ENCODE results near the gene ASPSCR1. TPM values are rescaled to one million over a fixed set of nuclear protein-coding genes. Genes with fewer than 3 reads are reported as not detected.

Gene ASPSCR1, protein sequence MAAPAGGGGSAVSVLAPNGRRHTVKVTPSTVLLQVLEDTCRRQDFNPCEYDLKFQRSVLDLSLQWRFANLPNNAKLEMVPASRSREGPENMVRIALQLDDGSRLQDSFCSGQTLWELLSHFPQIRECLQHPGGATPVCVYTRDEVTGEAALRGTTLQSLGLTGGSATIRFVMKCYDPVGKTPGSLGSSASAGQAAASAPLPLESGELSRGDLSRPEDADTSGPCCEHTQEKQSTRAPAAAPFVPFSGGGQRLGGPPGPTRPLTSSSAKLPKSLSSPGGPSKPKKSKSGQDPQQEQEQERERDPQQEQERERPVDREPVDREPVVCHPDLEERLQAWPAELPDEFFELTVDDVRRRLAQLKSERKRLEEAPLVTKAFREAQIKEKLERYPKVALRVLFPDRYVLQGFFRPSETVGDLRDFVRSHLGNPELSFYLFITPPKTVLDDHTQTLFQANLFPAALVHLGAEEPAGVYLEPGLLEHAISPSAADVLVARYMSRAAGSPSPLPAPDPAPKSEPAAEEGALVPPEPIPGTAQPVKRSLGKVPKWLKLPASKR
- 10 to 100 TPM; 33.6 to 34.8 TPM for total RNA-seq

- intact Hi-C loops (cut with micrococcal nuclease) = loop anchor here (1.0 to 2.0 kb wide), 3 partner anchors 9 to 51 kb away; partner anchors contain the start of genes LRRC45 and MAFG
- H3K36me3 Mint-ChIP-seq (ENCODE audit: low read depth) = peaks cover 3% of the 10 kb centered on the region
- no peaks in the 10 kb centered on the region for H3K27me3 Mint-ChIP-seq (ENCODE audit: low read depth)
- H3K27ac Mint-ChIP-seq = peak within 1 kb of the TSS; percentile 97
- H3K9me3 Mint-ChIP-seq = peaks cover 4% of the 10 kb centered on the region
- peak within 1 kb of the TSS; percentile 98 for H3K4me3 Mint-ChIP-seq
- H3K4me1 Mint-ChIP-seq (ENCODE audit: low read depth) = peaks cover 36% of the 10 kb centered on the region
- CTCF ChIA-PET = interaction anchor here (0.8 kb wide), 1 partner anchor 43 kb away, joined by 5 read pairs; no protein-coding TSS in a partner anchor
- DNase-seq = peak; percentile 89
Observed at GRCh38 chr17:81977211-81977808, at the start of gene ASPSCR1. TSS of gene ASPSCR1 (plus strand) at chr17:81977629. CDS start at chr17:81977647, 18 bp downstream.

- CTCF ChIA-PET = interaction anchor here (0.6 to 2.6 kb wide), 7 partner anchors 8 to 95 kb away, joined by 3 to 7 read pairs (median 3); partner anchors contain the start of genes CENPX and SIRT7
- peak within 1 kb of the TSS; percentile 86 for H3K27ac Mint-ChIP-seq
- peaks cover 5% of the 10 kb centered on the region for H3K27me3 Mint-ChIP-seq (ENCODE audit: low read depth)
- H3K4me3 Mint-ChIP-seq = peak within 1 kb of the TSS; percentile 76
- H3K4me1 Mint-ChIP-seq (ENCODE audit: low read depth) = peaks cover 26% of the 10 kb centered on the region
- H3K9me3 Mint-ChIP-seq = no peaks in the 10 kb centered on the region
- peak; percentile 88 for DNase-seq
- intact Hi-C loops (cut with micrococcal nuclease) = loop anchor here (1.0 to 2.0 kb wide), 7 partner anchors 10 to 284 kb away; partner anchors contain the start of genes ALYREF, ANAPC11, ARHGDIA and ASPSCR1
- peaks cover 2% of the 10 kb centered on the region for H3K36me3 Mint-ChIP-seq (ENCODE audit: low read depth)
Observed at GRCh38 chr17:81927653-81928543, 49.5 kb upstream of the ASPSCR1 start, which contains the start of gene MAFG. TSS of gene MAFG (minus strand) at chr17:81927735. CDS start at chr17:81923185, 4,550 bp downstream.

DNA sequence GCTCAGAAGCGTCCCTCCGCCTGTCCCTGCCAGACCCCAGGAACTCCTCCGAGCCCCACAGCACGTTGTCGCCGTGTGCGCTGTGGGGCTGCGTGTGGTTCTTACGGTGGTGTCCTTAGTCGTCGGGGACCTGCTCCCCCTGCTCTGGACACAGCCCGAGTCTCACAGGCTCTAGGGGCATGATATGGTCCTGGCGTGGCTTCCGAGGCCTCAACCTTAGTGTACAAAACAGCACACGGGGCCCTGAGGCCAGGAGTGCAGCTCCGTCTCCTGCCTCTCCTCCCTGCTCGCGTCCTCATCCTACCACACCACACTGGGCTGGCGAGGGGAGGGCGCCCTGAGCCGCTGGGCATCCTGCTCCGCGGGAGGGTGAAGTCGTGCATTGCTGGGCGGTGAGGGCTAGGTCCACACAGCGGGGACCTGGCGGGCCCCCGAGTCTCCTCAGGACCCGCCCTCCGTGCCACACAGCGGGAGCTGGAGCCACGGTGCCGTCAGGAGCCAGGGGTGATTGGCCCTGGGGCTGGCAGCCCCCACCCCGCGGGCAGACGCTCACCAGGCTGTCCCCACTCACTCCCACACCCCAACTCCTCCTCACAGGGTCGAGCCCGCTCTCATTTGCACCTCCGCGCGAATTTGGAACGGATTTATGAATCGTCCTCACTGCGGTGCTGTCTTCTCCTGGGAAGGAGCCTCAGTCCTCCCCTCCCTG, 48.7 kb upstream of the ASPSCR1 start:
- no peak for DNase-seq
- Mint-ChIP-seq H3K4me1 (ENCODE audit: low read depth) (peaks cover 27% of the 10 kb centered on the region), H3K27ac (no peak overlapping the region), H3K9me3 (no peaks in the 10 kb centered on the region), H3K4me3 (peak overlapping the region; percentile 70), H3K36me3 (ENCODE audit: low read depth) (peaks cover 8% of the 10 kb centered on the region), H3K27me3 (ENCODE audit: low read depth) (peaks cover 5% of the 10 kb centered on the region)
- intact Hi-C loops (cut with micrococcal nuclease) = loop anchor here (2.0 kb wide), 1 partner anchor 170 kb away; the partner anchor contains the start of gene FASN
- CTCF ChIA-PET = interaction anchor here (0.6 to 2.6 kb wide), 3 partner anchors 9 to 38 kb away, joined by 3 to 7 read pairs (median 4); partner anchors contain the start of gene SIRT7

GRCh38 chr17:81929253-81930141, 47.9 kb upstream of the ASPSCR1 start:
- DNase-seq = no peak
- Mint-ChIP-seq H3K36me3 (ENCODE audit: low read depth) (peaks cover 13% of the 10 kb centered on the region), H3K4me1 (ENCODE audit: low read depth) (peaks cover 21% of the 10 kb centered on the region), H3K4me3 (peak overlapping the region; percentile 70), H3K27me3 (ENCODE audit: low read depth) (peaks cover 5% of the 10 kb centered on the region), H3K9me3 (no peaks in the 10 kb centered on the region), H3K27ac (no peak overlapping the region)
- intact Hi-C loops (cut with micrococcal nuclease) = loop anchor here (2.0 kb wide), 1 partner anchor 169 kb away; the partner anchor contains the start of gene FASN
- CTCF ChIA-PET = interaction anchor here (0.7 kb wide), 1 partner anchor 15 kb away, joined by 5 read pairs; no protein-coding TSS in a partner anchor

- CTCF ChIA-PET = interaction anchor here (0.7 kb wide), 1 partner anchor 25 kb away, joined by 4 read pairs; no protein-coding TSS in a partner anchor
- Mint-ChIP-seq H3K36me3 (ENCODE audit: low read depth) (peaks cover 13% of the 10 kb centered on the region), H3K9me3 (no peaks in the 10 kb centered on the region), H3K4me1 (ENCODE audit: low read depth) (peaks cover 18% of the 10 kb centered on the region), H3K27me3 (ENCODE audit: low read depth) (peaks cover 5% of the 10 kb centered on the region), H3K27ac (no peak overlapping the region), H3K4me3 (no peak overlapping the region)
- no peak for DNase-seq
- intact Hi-C loops (cut with micrococcal nuclease) = no loop called here
Observed at GRCh38 chr17:81930142-81931125, 47.0 kb upstream of the ASPSCR1 start.

DNA sequence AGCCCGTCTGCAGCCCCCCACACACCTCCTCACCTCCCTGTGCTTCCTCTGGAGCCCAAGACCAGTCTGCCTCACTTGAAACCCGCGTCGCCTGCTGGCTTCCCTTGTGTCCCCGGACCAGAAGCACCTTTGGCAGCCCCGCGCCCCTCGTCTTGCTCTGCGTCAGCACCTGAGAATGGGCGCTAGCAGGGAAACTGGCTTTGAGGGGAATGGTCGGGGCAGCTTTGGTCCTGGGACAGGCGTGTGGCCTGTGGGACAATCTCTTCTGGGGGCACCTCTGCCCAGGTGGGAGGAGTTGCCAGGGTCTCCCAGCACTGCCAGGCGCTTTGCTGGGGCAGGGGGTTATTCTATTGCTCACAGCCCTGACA, 46.3 kb upstream of the ASPSCR1 start:
- no peak overlapping the region for H3K27ac Mint-ChIP-seq
- H3K27me3 Mint-ChIP-seq (ENCODE audit: low read depth) = peaks cover 5% of the 10 kb centered on the region

DNA sequence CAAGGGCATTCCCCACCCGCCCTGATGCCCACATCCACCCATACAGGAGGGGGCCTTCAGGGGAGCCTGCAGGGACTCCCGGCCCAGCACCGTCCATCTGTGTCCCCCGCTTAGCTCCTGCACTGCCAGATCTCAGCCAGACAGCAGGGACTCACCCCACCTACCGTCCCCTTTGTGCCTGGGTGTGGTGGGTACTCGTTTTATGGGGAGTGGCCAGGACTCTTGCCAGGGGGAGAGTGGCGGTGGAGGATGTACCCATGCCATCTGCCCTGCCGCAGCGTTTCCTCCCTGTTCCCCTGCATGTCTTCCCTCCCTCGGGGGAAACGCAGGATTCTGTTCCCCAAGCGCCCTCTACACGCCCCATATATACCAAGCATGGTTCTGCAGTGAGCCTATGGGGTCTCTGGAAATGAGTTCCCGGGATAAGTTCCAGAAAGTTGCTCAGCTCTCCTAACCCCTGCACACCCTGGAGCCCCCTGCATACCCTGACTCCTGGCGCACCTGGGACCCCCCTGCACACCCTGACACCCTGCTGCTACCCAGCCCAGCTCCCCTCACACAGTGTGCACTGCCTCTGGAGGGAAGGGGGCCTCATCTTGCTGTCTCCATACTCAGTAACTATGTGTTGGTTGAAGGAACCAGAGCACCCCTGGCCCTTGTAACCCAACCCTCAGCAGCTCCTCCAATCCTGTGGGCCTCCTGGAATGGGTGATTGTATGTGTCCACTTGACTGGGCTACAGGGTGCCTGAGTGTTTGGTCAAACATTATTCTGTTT, 45.7 kb upstream of the ASPSCR1 start:
- CTCF ChIA-PET = no interaction called here
- Mint-ChIP-seq H3K27ac (no peak overlapping the region), H3K27me3 (ENCODE audit: low read depth) (peaks cover 5% of the 10 kb centered on the region), H3K9me3 (no peaks in the 10 kb centered on the region), H3K4me3 (no peak overlapping the region), H3K36me3 (ENCODE audit: low read depth) (peaks cover 20% of the 10 kb centered on the region), H3K4me1 (ENCODE audit: low read depth) (peaks cover 15% of the 10 kb centered on the region)
- no peak for DNase-seq
- intact Hi-C loops (cut with micrococcal nuclease) = no loop called here

More for the DNA sequence above, 46.3 kb upstream of the ASPSCR1 start:
- no peaks in the 10 kb centered on the region for H3K9me3 Mint-ChIP-seq
- CTCF ChIA-PET = interaction anchor here (0.7 kb wide), 1 partner anchor 25 kb away, joined by 4 read pairs; no protein-coding TSS in a partner anchor
- peaks cover 19% of the 10 kb centered on the region for H3K4me1 Mint-ChIP-seq (ENCODE audit: low read depth)
- intact Hi-C loops (cut with micrococcal nuclease) = no loop called here
- no peak overlapping the region for H3K4me3 Mint-ChIP-seq
- DNase-seq = no peak
- H3K36me3 Mint-ChIP-seq (ENCODE audit: low read depth) = peaks cover 18% of the 10 kb centered on the region

DNA sequence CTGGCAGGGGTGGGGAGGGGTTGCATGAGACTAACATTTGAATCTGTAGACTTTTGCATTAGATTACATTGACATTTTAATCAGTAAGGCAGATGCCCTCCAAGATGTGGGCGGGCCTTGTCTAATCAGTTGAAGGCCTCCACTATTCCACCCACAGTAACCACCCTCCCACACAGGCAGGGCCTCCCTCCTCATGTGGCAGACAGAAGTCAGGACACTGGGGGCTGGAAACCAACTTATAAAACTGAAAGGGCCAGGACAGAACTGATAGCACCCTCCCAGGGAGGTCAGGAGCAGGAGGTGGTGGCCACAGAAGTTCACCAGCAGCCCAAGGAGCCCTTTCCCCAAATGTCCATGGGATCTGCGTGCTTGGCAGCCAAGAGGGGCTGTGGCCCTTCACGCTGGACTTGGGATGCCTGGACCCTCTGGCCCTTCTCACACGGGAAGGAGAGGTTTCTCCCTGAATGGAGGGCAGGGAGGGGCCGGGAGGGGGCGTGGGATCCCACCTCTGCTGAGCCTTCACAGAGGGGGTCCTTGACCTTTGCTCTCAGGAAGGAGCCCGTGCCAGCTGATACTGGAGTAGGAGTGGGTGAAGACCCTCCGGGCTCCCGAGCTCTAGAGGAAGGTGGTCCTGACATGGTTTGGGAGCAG, 45.0 kb upstream of the ASPSCR1 start:
- intact Hi-C loops (cut with micrococcal nuclease) = no loop called here
- H3K27ac Mint-ChIP-seq = no peak overlapping the region
- DNase-seq = no peak
- peaks cover 5% of the 10 kb centered on the region for H3K27me3 Mint-ChIP-seq (ENCODE audit: low read depth)
- CTCF ChIA-PET = no interaction called here
- H3K4me1 Mint-ChIP-seq (ENCODE audit: low read depth) = peaks cover 15% of the 10 kb centered on the region
- H3K4me3 Mint-ChIP-seq = no peak overlapping the region
- peaks cover 20% of the 10 kb centered on the region for H3K36me3 Mint-ChIP-seq (ENCODE audit: low read depth)
- H3K9me3 Mint-ChIP-seq = no peaks in the 10 kb centered on the region

All from activated naive CD4-positive, alpha-beta T cell treated with anti-CD3 and anti-CD28 coated beads for 36 hours (primary cell).